PC-9 (cell line): Measurements from ENCODE around the gene DCAF16. TPM values are rescaled to one million over a fixed set of nuclear protein-coding genes. Genes with fewer than 3 reads are reported as not detected.

Experiments used
- BruUV-seq: library from RNA; stranded (reverse); fragments of 400-500 nt; replicated peaks from 2 replicates; lab custom pipeline; 2021; lab: Mats Ljungman, UMichigan
- CTCF ChIA-PET: fragments of 300-600 bp; sonication (Branson Sonifier 250); formaldehyde crosslinking; loops from one replicate; lab custom pipeline; 2022; ENCODE audit warnings: antibody characterized with exemption; lab: Charles Lee
- POLR2A ChIA-PET: fragments of 300-600 bp; sonication (Branson Sonifier 250); formaldehyde crosslinking; loops from one replicate; lab custom pipeline; 2022; ENCODE audit warnings: antibody characterized with exemption; ENCODE audit not compliant: unreplicated experiment; lab: Charles Lee
- DNase-seq, 2 experiments: peaks; one replicate each; pipeline versions ENCODE4 v3.0.0 to v3.0.0-alpha.2; 2015 to 2022; ENCODE audit warnings: mixed read lengths in 1 of 2
- H2AFZ ChIP-seq: fragments of 200-600 bp; sonication (generic); 2 replicates; pipeline ENCODE4 v1.8.1; 2017; ENCODE audit warnings: antibody characterized with exemption
- H3F3A ChIP-seq: fragments of 200-600 bp; sonication (generic); 2 replicates; pipeline ENCODE4 v1.8.1; 2017; ENCODE audit warnings: antibody characterized with exemption, mild to moderate bottlenecking, low read depth; ENCODE audit not compliant: insufficient read depth
- H3K27ac ChIP-seq: fragments of 200-600 bp; sonication (generic); 2 replicates; pipeline ENCODE4 v1.6.1; 2016; ENCODE audit warnings: mixed run types
- H3K27me3 ChIP-seq: fragments of 200-600 bp; sonication (generic); 2 replicates; pipeline ENCODE4 v1.6.1; 2016; ENCODE audit warnings: low read depth, mixed run types; ENCODE audit not compliant: insufficient read depth
- H3K36me3 ChIP-seq: fragments of 200-600 bp; sonication (generic); 2 replicates; pipeline ENCODE4 v1.6.1; 2016; ENCODE audit warnings: low read depth, mixed run types
- H3K4me1 ChIP-seq: fragments of 200-600 bp; sonication (generic); replicated peaks from 2 replicates; pipeline ENCODE4 v1.6.1; 2016; ENCODE audit warnings: mixed run types; ENCODE audit not compliant: insufficient read depth
- H3K4me2 ChIP-seq: fragments of 200-600 bp; sonication (generic); 2 replicates; pipeline ENCODE4 v1.6.1; 2017; ENCODE audit warnings: mixed run types
- H3K4me3 ChIP-seq: fragments of 200-600 bp; sonication (generic); 2 replicates; pipeline ENCODE4 v1.6.1; 2016; ENCODE audit warnings: mixed run types
- H3K79me2 ChIP-seq: fragments of 200-600 bp; sonication (generic); 2 replicates; pipeline ENCODE4 v1.6.1; 2017; ENCODE audit warnings: low read depth, mixed run types
- H3K9me2 ChIP-seq: fragments of 200-600 bp; sonication (generic); 2 replicates; pipeline ENCODE4 v1.8.1; 2017; ENCODE audit warnings: mild to moderate bottlenecking; ENCODE audit not compliant: insufficient read depth
- H3K9me3 ChIP-seq: fragments of 200-600 bp; sonication (generic); 2 replicates; pipeline ENCODE4 v1.8.1; 2016; ENCODE audit warnings: low read depth; ENCODE audit not compliant: insufficient read depth
- H4K20me1 ChIP-seq: fragments of 200-600 bp; sonication (generic); 2 replicates; pipeline ENCODE4 v1.8.1; 2017; ENCODE audit not compliant: insufficient read depth
- CTCF ChIP-seq: fragments of 200-600 bp; sonication (generic); conservative IDR thresholded peaks from 2 replicates; pipeline ENCODE4 v1.6.1; 2017; ENCODE audit warnings: mixed run types, antibody characterized with exemption, mild to moderate bottlenecking, moderate library complexity
- EZH2 ChIP-seq: fragments of 200-600 bp; sonication (generic); IDR thresholded peaks from 2 replicates; pipeline ENCODE4 v1.8.0; 2017; ENCODE audit warnings: antibody characterized with exemption, low read depth
- intact Hi-C: fragments of 100-400 bp; cut with micrococcal nuclease; formaldehyde crosslinking; loops from one replicate; pipeline ENCODE4 v1.10.0; 2022; ENCODE audit not compliant: unreplicated experiment
- total RNA-seq: library from RNA; stranded (reverse); gene quantifications from 2 replicates; pipeline ENCODE4 v1.2.3, GENCODE V29; 2021

The DCAF16 gene
- total RNA-seq, 1 experiment from 2014 or later, result 53.2 TPM

GRCh38 chr4:17770845-17771244 lies 39.7 kb downstream of the DCAF16 start:
- POLR2A ChIA-PET, result no interaction called here
- intact Hi-C loops, result no loop called here
- Histone ChIP-seq H3F3A (no peaks in the 10 kb centered on the region), H3K27me3 (no peaks in the 10 kb centered on the region), H3K4me3 (no peak overlapping the region), H3K4me1 (no peaks in the 10 kb centered on the region), H3K9me2 (no peaks in the 10 kb centered on the region), H3K36me3 (no peaks in the 10 kb centered on the region), H3K4me2 (no peak overlapping the region), H3K9me3 (no peaks in the 10 kb centered on the region), H2AFZ (no peak overlapping the region), H3K79me2 (no peaks in the 10 kb centered on the region), H3K27ac (no peak overlapping the region), H4K20me1 (no peaks in the 10 kb centered on the region)
- BruUV-seq, result no TSS peak
- CTCF ChIA-PET, result no interaction called here
- DNase-seq, result no peak
- TF ChIP-seq EZH2, result no peak
- no peak for TF ChIP-seq CTCF

GRCh38 chr4:17769406-17770174 lies 41.0 kb downstream of the DCAF16 start:
- Histone ChIP-seq H3K27me3 (no peaks in the 10 kb centered on the region), H3K4me3 (no peak overlapping the region), H3K36me3 (no peaks in the 10 kb centered on the region), H3K4me2 (no peak overlapping the region), H3K27ac (no peak overlapping the region), H3K79me2 (no peaks in the 10 kb centered on the region), H3K9me3 (no peaks in the 10 kb centered on the region), H3K4me1 (no peaks in the 10 kb centered on the region), H3F3A (no peaks in the 10 kb centered on the region), H2AFZ (no peak overlapping the region), H3K9me2 (no peaks in the 10 kb centered on the region), H4K20me1 (no peaks in the 10 kb centered on the region)
- no TSS peak for BruUV-seq
- TF ChIP-seq CTCF, result no peak
- no peak for TF ChIP-seq EZH2
- intact Hi-C loops, result no loop called here
- ChIA-PET POLR2A (no interaction called here), CTCF (no interaction called here)
- no peak for DNase-seq

- H3K9me3 ChIP-seq, result no peaks in the 10 kb centered on the region
- ChIA-PET POLR2A (no interaction called here), CTCF (no interaction called here)
- H3K79me2 ChIP-seq, result no peaks in the 10 kb centered on the region
- no peak overlapping the region for H2AFZ ChIP-seq
- H3K4me2 ChIP-seq, result no peak overlapping the region
- no peak for DNase-seq
- no peaks in the 10 kb centered on the region for H4K20me1 ChIP-seq
- no peaks in the 10 kb centered on the region for H3F3A ChIP-seq
- H3K9me2 ChIP-seq, result no peaks in the 10 kb centered on the region
- TF ChIP-seq CTCF (no peak), EZH2 (no peak)
- intact Hi-C loops, result no loop called here
- H3K27ac ChIP-seq, result no peak overlapping the region
- no peaks in the 10 kb centered on the region for H3K36me3 ChIP-seq
- no peaks in the 10 kb centered on the region for H3K27me3 ChIP-seq
- no peak overlapping the region for H3K4me3 ChIP-seq
- BruUV-seq, result no TSS peak
- H3K4me1 ChIP-seq, result no peaks in the 10 kb centered on the region
These were observed 43.6 kb downstream of the DCAF16 start for GRCh38 chr4:17766826-17767458.
